IMR-90 (cell line): ENCODE measurements around the gene ATP6V0C. TPM values are rescaled to one million over a fixed set of nuclear protein-coding genes. Genes with fewer than 3 reads are reported as not detected.

Experiments used
- ATAC-seq: fragments of 200-7000 bp; cut with Tn5 transposase; 2 replicates; pipeline ENCODE4 v1.9.1; 2020; ENCODE audit warnings: low read depth, mild to moderate bottlenecking, moderate library complexity
- BruUV-seq: library from RNA; stranded (reverse); fragments of 400-500 nt; replicated peaks from 2 replicates; lab custom pipeline; 2021; lab: Mats Ljungman, UMichigan
- CTCF ChIA-PET: fragments of 300-600 bp; formaldehyde crosslinking; extraction: SDS; loops from one replicate; lab custom pipeline; 2021; ENCODE audit warnings: antibody characterized with exemption; lab: Yijun Ruan, JAX
- POLR2A ChIA-PET: fragments of 300-600 bp; sonication (Branson Sonifier 250); formaldehyde crosslinking; loops from one replicate; lab custom pipeline; 2022; ENCODE audit warnings: antibody characterized with exemption; ENCODE audit not compliant: unreplicated experiment; lab: Charles Lee
- DNase-seq: peaks from one replicate; pipeline ENCODE4 v3.0.0; 2013
- H2AFZ ChIP-seq: replicated peaks from 2 replicates; pipeline ENCODE3; 2013; ENCODE audit warnings: low read length, mild to moderate bottlenecking; ENCODE audit not compliant: poor library complexity
- H2AK5ac ChIP-seq: 2 replicates; pipeline ENCODE4 v1.6.1; 2013; ENCODE audit warnings: low read depth, low read length, inconsistent platforms
- H2AK9ac ChIP-seq: replicated peaks from 2 replicates; pipeline ENCODE3; 2013; ENCODE audit warnings: mild to moderate bottlenecking, low read depth, low read length, moderate library complexity; ENCODE audit not compliant: poor library complexity
- H2BK120ac ChIP-seq: 2 replicates; pipeline ENCODE4 v1.6.1; 2013; ENCODE audit warnings: low read depth, low read length, inconsistent platforms
- H2BK15ac ChIP-seq: 3 replicates; pipeline ENCODE4 v1.6.1; 2013; ENCODE audit warnings: low read depth, low read length, inconsistent platforms
- H2BK20ac ChIP-seq: 2 replicates; pipeline ENCODE4 v1.6.1; 2013; ENCODE audit warnings: low read depth, mild to moderate bottlenecking, inconsistent platforms, low read length, moderate library complexity
- H2BK5ac ChIP-seq: 2 replicates; pipeline ENCODE4 v1.6.1; 2013; ENCODE audit warnings: mild to moderate bottlenecking, low read depth, low read length, inconsistent platforms; ENCODE audit not compliant: poor library complexity, severe bottlenecking
- H3K14ac ChIP-seq: replicated peaks from 2 replicates; pipeline ENCODE4 v1.6.1; 2013; ENCODE audit warnings: low read depth, low read length, inconsistent platforms
- H3K18ac ChIP-seq: 2 replicates; pipeline ENCODE4 v1.6.1; 2013; ENCODE audit warnings: low read depth, low read length, control low read depth
- H3K23ac ChIP-seq: 2 replicates; pipeline ENCODE4 v1.6.1; 2013; ENCODE audit warnings: low read depth, low read length, inconsistent platforms
- H3K27ac ChIP-seq: 2 replicates; pipeline ENCODE4 v1.5.1; 2013; ENCODE audit warnings: mild to moderate bottlenecking, control low read depth, low read length; ENCODE audit not compliant: insufficient read depth
- H3K27me3 ChIP-seq: 2 replicates; pipeline ENCODE4 v1.6.1; 2013; ENCODE audit warnings: low read length; ENCODE audit not compliant: control insufficient read depth, insufficient read depth
- H3K36me3 ChIP-seq: 2 replicates; pipeline ENCODE4 v1.6.1; 2013; ENCODE audit warnings: low read length, mixed read lengths; ENCODE audit not compliant: control insufficient read depth, insufficient read depth
- H3K4ac ChIP-seq: 2 replicates; pipeline ENCODE4 v1.6.1; 2013; ENCODE audit warnings: low read depth, low read length, inconsistent platforms
- H3K4me1 ChIP-seq: 2 replicates; pipeline ENCODE4 v1.6.1; 2013; ENCODE audit warnings: low read length, mixed read lengths; ENCODE audit not compliant: control insufficient read depth, insufficient read depth
- H3K4me2 ChIP-seq: 2 replicates; pipeline ENCODE4 v1.6.1; 2013; ENCODE audit warnings: low read depth, mild to moderate bottlenecking, control low read depth, low read length, moderate library complexity
- H3K4me3 ChIP-seq: 2 replicates; pipeline ENCODE4 v1.5.1; 2013; ENCODE audit warnings: low read depth, mild to moderate bottlenecking, control low read depth, low read length, moderate library complexity; ENCODE audit not compliant: insufficient read depth
- H3K56ac ChIP-seq: 2 replicates; pipeline ENCODE4 v1.6.1; 2013; ENCODE audit warnings: low read length, inconsistent platforms; ENCODE audit not compliant: insufficient read depth; ENCODE audit errors: extremely low read depth
- H3K79me1 ChIP-seq, 2 experiments: 2 replicates each; pipeline ENCODE4 v1.6.1; 2013; ENCODE audit warnings: low read length in 2 of 2, inconsistent platforms in 1 of 2, low read depth in 1 of 2
- H3K9ac ChIP-seq: 2 replicates; pipeline ENCODE4 v1.6.1; 2013; ENCODE audit warnings: low read depth, low read length, control low read depth
- H3K9me1 ChIP-seq: 2 replicates; pipeline ENCODE4 v1.6.1; 2013; ENCODE audit warnings: low read length, inconsistent platforms; ENCODE audit not compliant: insufficient read depth
- H3K9me3 ChIP-seq: 2 replicates; pipeline ENCODE4 v1.6.1; 2013; ENCODE audit warnings: low read length; ENCODE audit not compliant: control insufficient read depth, insufficient read depth
- H4K20me1 ChIP-seq: 2 replicates; pipeline ENCODE4 v1.6.1; 2013; ENCODE audit warnings: low read length, inconsistent platforms; ENCODE audit not compliant: insufficient read depth
- H4K5ac ChIP-seq: 2 replicates; pipeline ENCODE4 v1.6.1; 2013; ENCODE audit warnings: mild to moderate bottlenecking, low read depth, low read length, control low read depth
- H4K8ac ChIP-seq, 2 experiments: 2 replicates each; pipeline ENCODE4 v1.6.1; 2013; ENCODE audit warnings: low read depth in 2 of 2, low read length in 2 of 2, control low read depth in 1 of 2, inconsistent platforms in 1 of 2
- H4K91ac ChIP-seq: 2 replicates; pipeline ENCODE4 v1.6.1; 2013; ENCODE audit warnings: low read depth, low read length, inconsistent platforms; ENCODE audit not compliant: insufficient read depth
- CHD1 ChIP-seq: IDR thresholded peaks from 2 replicates; pipeline ENCODE4 v1.6.1; 2012; ENCODE audit warnings: low read depth, low read length, improper control_type of control experiment
- CTCF ChIP-seq: conservative IDR thresholded peaks from 2 replicates; pipeline ENCODE4 v1.5.1; 2012; ENCODE audit warnings: mild to moderate bottlenecking, low read depth, low read length, improper control_type of control experiment
- ELK1 ChIP-seq: fragments of 150-350 bp; IDR thresholded peaks from 2 replicates; pipeline ENCODE4 v1.6.1; 2016; ENCODE audit warnings: low read depth, mild to moderate bottlenecking, low read length, moderate library complexity, borderline replicate concordance
- FOS ChIP-seq: fragments of 150-350 bp; IDR thresholded peaks from 2 replicates; pipeline ENCODE4 v1.6.1; 2016; ENCODE audit warnings: low read depth, low read length
- MAFK ChIP-seq: IDR thresholded peaks from 2 replicates; pipeline ENCODE4 v1.6.1; 2012; ENCODE audit warnings: low read depth, low read length, improper control_type of control experiment
- MAZ ChIP-seq: IDR thresholded peaks from 2 replicates; pipeline ENCODE4 v1.6.1; 2012; ENCODE audit warnings: low read depth, mild to moderate bottlenecking, low read length, improper control_type of control experiment, moderate library complexity, borderline replicate concordance
- MXI1 ChIP-seq: IDR thresholded peaks from 2 replicates; pipeline ENCODE4 v1.6.1; 2012; ENCODE audit warnings: low read depth, mild to moderate bottlenecking, low read length, moderate library complexity, borderline replicate concordance
- POLR2A ChIP-seq: IDR thresholded peaks from 2 replicates; pipeline ENCODE4 v1.6.1; 2012; ENCODE audit warnings: mild to moderate bottlenecking, low read depth, low read length
- RAD21 ChIP-seq: IDR thresholded peaks from 2 replicates; pipeline ENCODE4 v1.6.1; 2012; ENCODE audit warnings: low read length, improper control_type of control experiment
- RFX5 ChIP-seq: IDR thresholded peaks from 2 replicates; pipeline ENCODE4 v1.8.0; 2012; ENCODE audit warnings: low read depth, mild to moderate bottlenecking, low read length, moderate library complexity
- SMC3 ChIP-seq: fragments of 150-350 bp; IDR thresholded peaks from 2 replicates; pipeline ENCODE4 v1.6.1; 2016; ENCODE audit warnings: low read depth, mild to moderate bottlenecking, antibody characterized with exemption, low read length, moderate library complexity
- USF2 ChIP-seq: fragments of 150-350 bp; IDR thresholded peaks from 2 replicates; pipeline ENCODE4 v1.6.1; 2017; ENCODE audit warnings: mild to moderate bottlenecking, antibody characterized with exemption, low read length, low read depth
- WGBS, 2 experiments: methylation state at CpG; one replicate each; pipeline versions ENCODE4 v1.1.5 to v1.1.7; 2013; ENCODE audit warnings: missing lambda C conversion rate in 2 of 2; ENCODE audit not compliant: insufficient read length in 1 of 2; ENCODE audit errors: extremely low coverage in 2 of 2; 5-methylcytosine and 5-hydroxymethylcytosine counted together
- dilution Hi-C: fragments of 300-500 bp; cut with HindIII; formaldehyde crosslinking; loops from one replicate; pipeline ENCODE4 v1.14.3; 2018; ENCODE audit warnings: low sequenced_read_pairs; ENCODE audit not compliant: unreplicated experiment
- in situ Hi-C: fragments of 300-500 bp; cut with MboI; formaldehyde crosslinking; loops from 3 replicates; pipeline ENCODE4 v1.14.3; 2019; ENCODE audit warnings: low sequenced_read_pairs, inconsistent platforms, mixed read lengths
- intact Hi-C: fragments of 100-400 bp; cut with micrococcal nuclease; formaldehyde crosslinking; loops from 2 replicates; pipeline ENCODE4 v1.10.0; 2022
- polyA plus RNA-seq, 3 experiments: library from polyadenylated mRNA; depleted of rRNA; stranded (reverse); fragments of >200 nt; gene quantifications; 2 replicates each; pipeline ENCODE4 v1.2.3, GENCODE V29; 2012; ENCODE audit warnings: low replicate concordance in 1 of 3
- total RNA-seq: library from RNA; depleted of rRNA; stranded (reverse); fragments of >200 nt; gene quantifications from 2 replicates; pipeline ENCODE4 v1.2.3, GENCODE V29; 2012

Gene ATP6V0C
- total and polyA plus RNA-seq, 2 of the 4 experiments (the other 2 are of a cell fraction), result 8.4 to 107 TPM

- ATAC-seq (peak; percentile 60), DNase-seq (peak; percentile 27)
- in situ Hi-C loops (no loop called here), dilution Hi-C loops (no loop called here), intact Hi-C loops (loop anchor here (1.0 kb wide), 1 partner anchor 27 kb away; no protein-coding TSS in a partner anchor)
- H2AK9ac ChIP-seq, result peak overlapping the region; percentile 95
- H3K23ac ChIP-seq, result peak overlapping the region; percentile 59; the same call in 1 of the 2 replicates
- H3K9me1 ChIP-seq, result peaks cover 3% of the 10 kb centered on the region; the same call in 1 of the 2 replicates
- peak overlapping the region; percentile 92 for H3K27ac ChIP-seq
- H2BK20ac ChIP-seq, result no peak overlapping the region
- peak overlapping the region; percentile 87 for H2AK5ac ChIP-seq
- H2BK15ac ChIP-seq, result no peak overlapping the region
- no TSS peak for BruUV-seq
- H3K9me3 ChIP-seq, result no peaks in the 10 kb centered on the region
- H3K36me3 ChIP-seq, result no peaks in the 10 kb centered on the region
- peak overlapping the region; percentile 71; the same call in 1 of the 2 replicates for H4K5ac ChIP-seq
- peak overlapping the region; percentile 67 to 82 for H4K8ac ChIP-seq
- peak overlapping the region; percentile 90 for H2AFZ ChIP-seq
- H2BK120ac ChIP-seq, result no peak overlapping the region
- 0% methylated on average over 48 of the region's 100 CpGs; no CpG with 5 or more reads in 1 of the 2 experiments for WGBS, 2 experiments
- ChIA-PET CTCF (interaction anchor here (0.6 kb wide), 1 partner anchor 7 kb away, joined by 3 read pairs; no protein-coding TSS in a partner anchor), POLR2A (interaction anchor here (0.6 kb wide), 1 partner anchor 210 kb away, joined by 7 read pairs; no protein-coding TSS in a partner anchor)
- H3K4me3 ChIP-seq, result peak overlapping the region; percentile 92
- peak overlapping the region; percentile 48 for H3K14ac ChIP-seq
- H3K9ac ChIP-seq, result peak overlapping the region; percentile 89
- 0 out of 2 replicates have a peak overlapping the region, but pooled peaks have one; percentile 12 for H3K56ac ChIP-seq
- peak overlapping the region; percentile 79 for H4K91ac ChIP-seq
- H2BK5ac ChIP-seq, result peak overlapping the region; percentile 88
- H3K18ac ChIP-seq, result peak overlapping the region; percentile 24; the same call in 1 of the 2 replicates
- H3K79me1 ChIP-seq, result peaks cover 10 to 57% of the 10 kb centered on the region in 2 experiments; a peak in 3 of 4 replicates
- H3K4me1 ChIP-seq, result peaks cover 15% of the 10 kb centered on the region
- peaks cover 28% of the 10 kb centered on the region for H4K20me1 ChIP-seq
- H3K4me2 ChIP-seq, result peak overlapping the region; percentile 97
- peak overlapping the region; percentile 90 for H3K4ac ChIP-seq
- no peaks in the 10 kb centered on the region; the same call in 1 of the 2 replicates for H3K27me3 ChIP-seq
- no peak for TF ChIP-seq CHD1
- TF ChIP-seq MXI1, result peak; percentile 56; the same call in 1 of the 2 replicates
- TF ChIP-seq MAZ, result no peak
- TF ChIP-seq MAFK, result no peak
- TF ChIP-seq POLR2A, result no peak
- no peak for TF ChIP-seq USF2
- peak; percentile 40 for TF ChIP-seq RAD21
- TF ChIP-seq ELK1, result no peak
- peak; percentile 56 for TF ChIP-seq CTCF
- TF ChIP-seq SMC3, result no peak
- TF ChIP-seq FOS, result no peak
- TF ChIP-seq RFX5, result no peak
Measured at GRCh38 chr16:2473999-2474876, 39.5 kb upstream of the ATP6V0C start.
